Measurements from ENCODE around the gene HIVEP1.
"Not testable (repeated sequence)": the region's sequence is repeated elsewhere in the genome, so short reads cannot be mapped to it uniquely, and the experiment has no call there.

Gene HIVEP1

DNA sequence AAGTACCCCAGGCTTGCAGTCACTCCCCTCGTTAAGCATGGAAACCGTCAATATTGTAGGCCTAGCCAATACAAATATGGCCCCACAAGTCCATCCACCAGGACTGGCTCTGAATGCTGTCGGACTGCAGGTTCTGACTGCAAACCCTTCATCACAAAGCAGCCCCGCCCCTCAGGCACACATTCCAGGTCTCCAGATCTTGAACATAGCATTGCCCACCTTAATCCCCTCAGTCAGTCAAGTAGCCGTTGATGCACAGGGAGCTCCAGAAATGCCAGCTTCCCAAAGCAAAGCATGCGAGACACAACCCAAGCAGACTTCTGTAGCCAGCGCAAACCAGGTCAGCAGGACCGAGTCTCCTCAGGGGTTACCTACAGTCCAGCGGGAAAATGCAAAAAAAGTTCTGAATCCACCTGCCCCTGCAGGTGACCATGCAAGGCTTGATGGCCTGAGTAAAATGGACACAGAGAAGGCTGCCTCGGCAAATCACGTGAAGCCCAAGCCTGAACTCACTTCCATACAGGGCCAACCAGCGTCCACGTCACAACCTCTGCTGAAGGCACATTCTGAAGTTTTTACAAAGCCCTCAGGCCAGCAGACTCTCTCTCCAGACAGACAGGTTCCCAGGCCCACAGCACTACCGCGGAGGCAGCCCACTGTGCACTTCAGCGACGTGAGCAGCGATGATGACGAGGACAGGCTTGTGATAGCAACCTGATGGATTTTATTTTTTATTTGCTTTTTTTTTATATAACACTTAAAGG is 151.8 kb downstream of the HIVEP1 start:
- no peak for DNase-seq

DNA sequence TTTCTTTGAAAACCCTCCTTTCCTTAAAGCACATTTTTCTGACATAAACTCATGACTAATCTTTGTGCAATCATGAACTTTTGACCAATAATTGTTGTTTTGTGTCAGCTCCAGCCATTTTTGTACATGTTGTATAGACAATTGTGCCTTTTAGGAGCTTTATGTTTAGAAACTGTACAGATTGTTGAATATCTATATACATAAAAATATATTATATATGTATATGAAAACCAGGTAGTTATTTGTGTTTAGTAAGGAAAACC is 152.3 kb downstream of the HIVEP1 start:
- no peak for DNase-seq

DNA sequence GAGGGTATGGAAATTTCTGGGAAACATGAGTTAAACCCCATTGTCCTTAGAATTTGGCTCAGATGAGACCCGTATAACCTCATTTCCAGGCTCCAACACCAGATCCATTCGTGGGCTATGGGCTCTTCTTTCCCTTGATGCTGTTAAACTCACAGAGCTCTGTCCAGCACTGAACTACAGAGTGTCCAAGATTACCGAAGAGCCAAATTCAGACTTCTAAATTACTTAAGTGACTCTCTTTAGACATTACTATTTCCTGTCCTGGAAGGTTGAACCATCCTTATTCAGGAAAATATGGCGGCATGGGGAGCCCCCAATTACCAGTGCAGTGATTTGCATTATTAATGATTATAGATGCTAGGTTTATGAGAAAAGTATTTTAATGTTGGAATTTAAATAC is 153.2 kb downstream of the HIVEP1 start:
- no peak for DNase-seq

DNA sequence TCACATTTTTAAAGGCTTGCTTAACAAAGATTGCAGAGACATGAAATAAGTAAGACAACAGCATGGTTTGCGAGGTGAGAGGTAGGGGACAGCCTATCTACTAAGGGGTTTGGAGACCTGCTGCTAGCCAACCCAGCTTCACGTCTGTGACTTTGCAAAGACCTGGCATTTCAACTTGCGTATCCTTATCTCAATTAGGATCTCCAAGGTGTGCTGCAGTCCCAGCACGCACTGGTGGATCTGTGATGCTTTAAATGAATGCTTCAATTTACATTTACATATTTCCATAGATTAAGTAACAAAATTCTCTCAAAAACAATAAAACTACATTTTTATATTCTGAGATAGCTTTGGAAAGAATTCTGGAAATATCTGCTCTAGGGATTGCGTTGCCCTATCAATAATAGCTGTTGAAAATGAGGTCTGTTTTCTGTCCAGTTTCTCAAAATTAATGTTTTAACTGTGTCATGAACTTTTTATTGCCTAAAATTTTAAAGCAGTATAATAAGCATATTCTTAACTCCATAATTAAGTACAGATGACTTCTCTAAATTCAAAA is 153.7 kb downstream of the HIVEP1 start:
- DNase-seq: no peak

DNA sequence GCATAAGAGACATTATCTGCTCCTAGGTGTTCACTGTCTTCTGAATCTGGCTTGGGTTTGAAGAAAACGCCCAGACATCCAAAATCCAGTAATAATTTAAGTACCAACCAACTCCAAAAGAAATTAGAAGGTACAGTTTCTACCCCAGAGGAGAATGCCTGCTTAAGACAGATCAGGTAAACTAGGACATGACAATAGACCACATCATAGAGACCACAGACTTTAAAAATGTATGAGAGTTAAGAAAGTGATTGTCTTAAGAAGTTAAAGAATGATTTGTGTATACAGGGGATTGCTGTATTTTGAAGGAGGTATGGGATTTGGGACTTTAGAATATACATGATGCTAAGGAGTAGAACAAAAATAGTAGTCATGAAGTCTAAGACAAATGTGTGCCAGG is 157.3 kb downstream of the HIVEP1 start:
- DNase-seq: no peak

DNA sequence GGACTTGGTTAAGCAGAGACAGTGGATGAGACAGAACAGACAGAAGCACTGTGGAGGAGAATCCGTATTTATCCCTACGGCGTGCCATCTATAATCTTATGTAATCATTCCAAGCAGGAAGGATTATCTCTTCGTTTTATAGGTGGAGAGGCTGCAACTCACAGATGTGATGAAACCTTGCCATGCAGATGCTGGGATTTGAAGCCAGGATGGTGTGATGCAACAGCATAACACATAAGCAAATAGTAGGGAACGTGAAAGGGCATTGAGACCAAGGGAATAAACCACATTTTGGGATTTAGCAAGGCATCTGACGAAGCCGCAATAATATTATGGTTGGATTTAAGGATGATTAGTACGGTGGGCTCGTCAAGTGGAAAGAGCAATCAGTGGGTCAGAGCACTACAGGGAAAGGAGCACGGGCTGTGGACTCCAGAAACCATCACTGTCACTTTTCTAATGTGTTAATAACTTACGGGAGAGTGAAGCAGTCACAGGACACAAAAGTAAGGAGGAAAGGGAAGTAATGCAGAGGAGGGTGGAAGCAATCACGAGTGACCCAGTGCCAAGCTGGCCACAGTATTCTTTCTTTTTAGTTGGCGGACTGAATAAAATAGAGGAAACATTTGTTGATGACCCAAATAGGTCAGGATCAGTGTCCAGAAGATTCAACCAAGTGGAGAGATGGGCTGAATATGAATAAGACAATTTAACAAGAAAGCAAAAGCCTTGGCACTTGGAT is 158.4 kb downstream of the HIVEP1 start:
- DNase-seq: no peak

DNA sequence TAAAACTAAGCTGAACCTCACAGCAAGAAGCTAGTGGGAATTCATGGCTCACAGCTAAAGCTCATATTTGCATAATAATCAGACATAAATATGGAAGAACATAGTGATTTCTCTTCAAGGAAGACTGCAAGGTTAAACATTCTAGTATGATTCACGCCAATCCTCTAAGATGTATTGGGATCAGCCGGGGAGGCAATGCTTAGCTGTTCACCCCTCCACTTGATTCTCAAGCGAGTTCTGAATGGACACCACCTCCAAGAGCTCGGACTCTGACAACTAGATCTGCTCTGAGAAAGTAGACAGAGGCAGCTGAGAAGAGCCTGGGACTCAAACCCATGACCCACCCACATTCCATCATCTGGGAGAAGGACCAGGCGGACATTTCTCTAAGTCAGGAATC is 159.6 kb downstream of the HIVEP1 start:
- no peak for DNase-seq

DNA sequence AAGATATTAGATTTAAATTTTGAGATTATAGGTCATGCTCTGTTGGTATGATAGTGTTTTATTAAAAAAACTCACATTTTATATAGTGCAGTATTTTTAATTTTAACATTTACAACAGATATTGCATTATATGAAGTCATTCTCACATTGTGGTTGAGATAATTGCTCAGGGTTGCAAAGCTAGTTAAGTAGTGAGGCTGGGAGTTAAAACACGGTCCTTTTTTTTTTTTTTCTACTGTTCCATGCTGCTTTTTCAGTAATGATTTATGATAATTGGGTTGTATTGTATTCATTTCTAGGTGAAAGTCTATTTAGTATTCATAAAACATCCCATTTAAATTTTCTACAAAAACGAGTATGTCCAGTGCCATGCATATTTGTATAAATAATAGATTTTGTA is 160.5 kb downstream of the HIVEP1 start:
- DNase-seq: no peak

DNA sequence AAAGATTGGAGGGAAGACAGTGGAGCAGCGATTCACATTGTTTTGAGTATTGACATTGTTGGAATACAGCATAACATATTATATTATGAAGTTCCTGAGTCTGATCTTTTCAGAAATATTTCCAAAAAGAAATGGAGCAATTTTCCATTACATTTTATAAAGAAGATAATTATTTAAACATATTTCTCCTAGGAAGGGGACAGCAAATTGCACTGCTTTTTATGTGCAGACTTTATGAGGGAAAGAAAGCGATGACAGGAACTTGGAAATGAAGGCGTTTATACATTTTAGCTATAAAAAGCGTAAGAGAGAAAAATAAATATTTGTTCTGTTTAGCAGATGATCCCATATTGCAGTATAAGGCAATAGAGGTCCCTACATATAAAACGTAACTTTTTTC is 161.1 kb downstream of the HIVEP1 start:
- DNase-seq: no peak

DNA sequence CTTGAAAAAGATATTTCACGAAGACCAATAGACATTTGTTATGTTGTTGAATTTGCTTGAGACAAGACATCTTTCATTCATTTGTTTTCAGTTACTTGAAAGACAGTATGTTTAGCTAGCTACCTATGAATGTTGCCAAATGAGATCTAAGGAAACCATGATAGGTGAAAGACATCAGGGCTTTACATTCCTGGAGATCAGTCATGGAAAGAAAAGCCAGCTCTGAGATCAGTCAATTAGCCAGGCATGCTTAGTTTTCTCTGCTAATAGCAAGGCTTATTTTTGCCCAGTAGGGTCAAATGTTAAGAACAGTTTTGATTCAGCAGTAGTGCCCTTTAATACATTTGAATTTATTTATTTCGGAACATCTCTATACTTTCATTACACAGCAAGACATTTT is 161.5 kb downstream of the HIVEP1 start:
- no peak for DNase-seq

DNA sequence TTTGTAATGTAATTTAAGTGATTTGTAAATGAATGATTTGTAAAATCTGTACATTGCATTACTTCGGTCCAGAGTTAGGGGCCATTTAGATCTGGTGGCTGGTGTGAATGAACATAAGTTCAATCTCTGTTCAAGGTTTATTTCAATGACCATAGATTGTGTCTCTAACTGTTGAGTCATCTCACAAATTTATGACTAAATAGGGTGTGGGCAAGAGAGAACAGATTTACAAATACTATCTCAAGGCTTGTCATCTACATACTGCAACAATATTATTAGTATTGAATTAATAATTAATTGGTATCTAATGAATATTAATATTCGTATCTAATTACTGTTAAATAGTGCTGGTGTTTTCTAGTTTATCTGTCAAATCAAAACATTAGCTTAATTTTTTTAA is 162.8 kb downstream of the HIVEP1 start:
- DNase-seq: no peak

DNA sequence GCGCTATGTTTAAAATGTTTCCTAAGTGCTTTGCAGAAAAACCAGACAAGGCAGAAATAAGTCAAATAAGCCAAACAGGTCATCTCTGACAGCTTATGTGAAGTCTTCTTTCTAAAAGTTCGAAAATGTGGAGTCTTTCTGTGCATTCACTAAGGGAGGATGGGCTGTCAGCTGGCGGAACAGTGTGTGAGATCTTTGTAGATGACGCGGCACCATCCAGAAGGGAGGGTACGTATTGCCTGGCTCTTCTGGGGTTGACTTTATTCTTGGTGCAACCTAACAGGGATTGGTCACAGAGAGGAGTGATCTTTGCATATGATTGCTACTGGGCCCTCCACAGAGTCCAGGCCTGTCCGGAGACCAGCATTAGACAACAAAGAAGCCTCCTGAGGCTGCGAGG is 163.5 kb downstream of the HIVEP1 start:
- no peak for DNase-seq

DNA sequence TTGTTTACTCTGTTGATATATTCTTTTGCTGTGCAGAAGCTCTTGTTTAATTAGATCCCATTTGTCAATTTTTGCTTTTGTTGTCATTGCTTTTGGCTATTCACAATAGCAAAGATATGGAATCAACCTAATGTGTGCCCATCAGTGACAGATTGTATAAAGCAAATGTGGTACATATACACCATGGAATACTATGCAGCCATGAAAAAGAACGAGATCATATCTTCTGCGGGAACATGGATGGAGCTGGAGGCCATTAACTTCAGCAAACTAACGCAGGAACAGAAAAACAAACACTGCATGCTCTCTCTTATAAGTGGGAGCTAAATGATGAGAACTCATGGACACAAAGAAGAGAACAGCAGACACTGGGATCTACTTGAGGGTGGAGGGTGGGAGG is 164.7 kb downstream of the HIVEP1 start:
- not testable (repeated sequence) for DNase-seq

DNA sequence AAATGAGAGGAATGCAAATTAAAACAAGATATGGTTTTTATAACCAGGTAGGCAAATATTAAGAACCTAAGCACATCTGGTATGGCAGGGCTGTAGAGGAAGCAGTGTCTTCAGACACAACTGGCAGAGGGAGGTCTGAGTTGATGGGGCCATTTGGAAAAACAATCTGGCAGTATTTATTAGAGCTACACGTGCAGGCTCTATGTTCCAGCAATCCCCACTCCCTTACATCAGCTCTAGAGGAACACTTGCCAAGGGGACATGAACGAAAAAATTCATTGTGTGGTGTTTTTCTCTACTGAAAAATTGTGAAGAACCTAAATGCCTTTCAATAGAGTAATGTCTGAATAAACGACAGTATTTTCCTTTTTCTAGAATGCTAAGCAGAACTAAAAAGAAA is 166.4 kb downstream of the HIVEP1 start:
- no peak for DNase-seq

DNA sequence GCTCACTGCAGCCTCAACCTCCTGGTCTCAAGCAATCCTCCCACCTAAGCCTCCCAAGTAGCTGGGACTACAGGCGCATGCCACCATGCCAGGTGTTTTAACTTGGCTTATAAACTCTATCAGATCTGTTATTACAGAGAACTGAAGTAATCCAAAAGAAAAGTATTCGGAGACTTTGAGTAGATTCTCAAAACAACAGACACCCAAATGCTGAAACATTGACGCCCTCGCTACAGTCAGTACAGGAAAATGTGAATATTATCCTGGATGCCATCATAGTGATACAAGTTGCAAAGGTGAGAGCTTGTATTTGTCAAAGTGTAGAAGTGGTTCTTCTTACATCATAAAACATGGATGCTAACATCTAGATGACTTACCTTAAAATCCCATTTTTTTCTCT is 169.4 kb downstream of the HIVEP1 start:
- DNase-seq: no peak

DNA sequence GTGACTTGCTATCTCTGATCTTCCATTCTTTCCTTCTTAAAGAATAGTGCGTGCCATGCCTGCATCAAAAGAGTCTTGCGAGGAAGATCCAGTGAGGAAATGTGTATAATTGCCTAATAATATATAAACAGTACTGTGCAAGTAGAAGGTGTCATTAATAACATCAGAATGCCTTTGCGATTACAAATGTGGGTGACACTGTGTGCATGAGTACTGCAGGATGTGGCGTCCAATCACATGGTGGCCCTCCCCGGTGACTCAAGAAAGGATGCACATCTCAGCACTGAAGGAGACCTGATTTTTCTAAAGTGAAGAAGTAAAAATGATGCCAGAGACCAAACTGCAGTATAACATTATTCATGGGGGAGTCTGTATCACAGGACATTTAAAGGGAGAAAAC is 170.6 kb downstream of the HIVEP1 start:
- DNase-seq: no peak

DNA sequence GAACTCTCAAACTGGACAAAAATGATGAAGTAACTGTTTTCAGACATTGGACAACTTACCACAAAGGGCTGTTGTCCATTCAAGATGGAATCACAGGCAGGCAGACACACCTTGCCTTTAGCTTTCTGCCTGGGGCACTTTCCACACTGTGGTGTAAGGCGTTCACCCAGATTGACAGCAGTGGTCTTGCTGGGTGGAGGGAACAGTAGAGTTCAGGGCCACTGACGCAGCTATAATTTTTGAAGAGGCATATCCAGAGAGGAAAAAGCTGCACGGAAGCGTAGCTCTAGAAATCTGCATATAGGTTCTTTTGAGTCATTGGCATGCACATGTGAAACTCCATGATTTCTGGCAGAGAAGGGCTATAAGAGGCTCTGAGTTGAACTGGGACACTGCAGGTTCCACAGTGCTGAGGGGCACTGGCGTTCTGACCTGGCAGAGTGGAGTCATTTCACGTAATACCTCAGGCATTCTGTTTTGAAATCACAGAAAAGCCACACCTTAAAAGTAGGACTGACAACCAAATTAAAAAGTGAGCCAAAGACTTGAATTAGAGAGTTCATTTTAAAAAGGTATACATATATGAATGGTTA is 173.1 kb downstream of the HIVEP1 start:
- DNase-seq: no peak

DNA sequence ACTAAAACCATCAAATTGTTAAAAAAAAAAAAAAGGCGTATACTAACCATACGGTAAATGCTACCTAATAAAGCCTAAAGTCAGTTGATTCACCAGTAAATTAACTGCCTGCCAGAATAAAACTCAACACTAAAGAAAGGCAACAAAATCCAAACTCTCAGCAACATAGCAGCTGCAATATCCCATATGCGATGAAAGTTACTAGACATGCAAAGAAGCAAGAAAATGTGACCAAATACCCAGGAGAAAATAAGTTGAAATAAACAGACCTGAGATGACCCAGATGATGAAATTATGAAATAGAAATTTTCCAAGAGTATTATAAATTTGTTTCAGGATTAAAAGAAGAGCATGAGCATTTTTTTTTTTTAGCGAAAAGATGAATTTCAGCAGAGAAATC is 174.4 kb downstream of the HIVEP1 start:
- no peak for DNase-seq

DNA sequence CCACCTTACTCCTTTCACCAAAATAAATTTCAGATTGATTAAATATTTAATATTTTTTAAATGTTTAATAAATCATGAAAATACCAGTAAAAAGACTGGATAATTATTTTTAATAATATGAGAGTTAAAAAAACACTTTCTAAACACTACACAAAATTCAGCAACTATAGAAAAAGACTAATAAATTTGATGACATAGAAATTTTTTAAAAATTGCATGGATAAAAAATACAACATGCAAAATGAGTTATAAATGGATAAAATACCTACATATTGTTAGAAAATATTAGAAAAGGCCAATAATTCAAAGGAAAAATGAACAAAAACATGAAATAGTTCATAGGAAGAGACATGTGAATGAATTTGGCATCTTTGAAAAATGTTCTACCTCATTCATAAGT is 177.0 kb downstream of the HIVEP1 start:
- no peak for DNase-seq

DNA sequence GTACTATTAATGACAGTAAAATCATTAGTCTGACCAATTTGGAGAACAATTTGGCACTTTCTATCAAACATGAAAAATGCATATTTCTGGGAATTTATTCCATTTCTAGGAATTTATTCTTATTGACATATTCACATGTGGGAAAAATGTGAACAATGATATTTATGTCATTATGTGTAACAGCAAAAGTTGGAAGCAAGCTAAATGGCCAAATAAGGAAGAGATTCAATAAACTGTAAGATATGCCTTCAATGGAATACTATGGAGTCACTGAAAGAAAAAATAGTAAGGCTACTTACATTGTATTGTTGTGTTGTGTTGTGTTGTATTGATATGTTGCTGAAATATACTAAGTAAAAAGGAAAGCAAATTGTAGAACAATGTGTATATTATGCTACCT is 177.5 kb downstream of the HIVEP1 start:
- no peak for DNase-seq

DNA sequence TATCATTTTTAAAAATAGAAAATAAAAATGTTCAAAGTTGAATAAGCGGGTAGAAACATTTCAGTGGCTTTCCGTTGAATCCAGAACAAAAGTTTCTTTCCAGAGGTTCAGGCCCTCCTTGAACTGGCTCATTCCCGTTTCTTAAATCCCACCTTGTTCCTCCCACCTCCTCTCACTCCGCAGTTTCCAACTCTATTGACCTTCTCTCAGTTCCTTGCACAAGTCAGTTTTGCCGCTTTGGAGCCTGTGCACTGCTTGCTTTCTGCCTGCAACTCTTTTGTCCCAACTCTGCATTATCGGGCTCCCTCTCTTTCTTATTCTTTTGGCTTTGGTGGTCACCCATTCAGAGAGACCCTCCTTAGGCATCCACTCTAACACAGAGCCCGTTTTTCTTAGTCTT is 178.1 kb downstream of the HIVEP1 start:
- no peak for DNase-seq

DNA sequence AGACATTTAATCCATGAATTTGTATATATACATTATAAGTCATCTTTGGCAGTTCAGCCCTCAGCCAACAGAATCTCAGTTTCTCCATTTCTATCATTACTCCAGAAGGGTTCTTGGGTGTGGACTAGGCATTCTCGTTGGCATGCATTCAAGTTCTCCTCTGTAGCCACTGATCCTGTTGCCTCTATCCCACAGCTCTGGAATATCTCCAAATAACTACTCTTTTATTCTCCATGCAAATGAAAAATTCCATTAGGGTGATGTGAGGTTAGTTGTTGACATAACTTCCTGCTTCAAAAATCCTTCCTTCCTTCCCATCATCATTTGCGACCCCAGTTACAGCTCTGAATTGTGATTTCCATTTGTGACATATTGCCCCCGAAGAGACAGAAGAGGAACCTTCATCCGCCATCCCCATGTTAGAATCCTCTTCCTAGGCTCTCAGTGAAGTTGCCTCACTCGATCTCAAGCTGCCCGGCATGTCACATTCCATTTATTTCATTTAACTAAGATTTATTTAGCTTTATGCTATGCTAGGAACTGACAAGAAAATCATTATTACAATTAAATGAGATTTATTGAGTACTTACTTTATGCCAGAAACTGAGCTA is 184.3 kb downstream of the HIVEP1 start:
- DNase-seq: no peak

DNA sequence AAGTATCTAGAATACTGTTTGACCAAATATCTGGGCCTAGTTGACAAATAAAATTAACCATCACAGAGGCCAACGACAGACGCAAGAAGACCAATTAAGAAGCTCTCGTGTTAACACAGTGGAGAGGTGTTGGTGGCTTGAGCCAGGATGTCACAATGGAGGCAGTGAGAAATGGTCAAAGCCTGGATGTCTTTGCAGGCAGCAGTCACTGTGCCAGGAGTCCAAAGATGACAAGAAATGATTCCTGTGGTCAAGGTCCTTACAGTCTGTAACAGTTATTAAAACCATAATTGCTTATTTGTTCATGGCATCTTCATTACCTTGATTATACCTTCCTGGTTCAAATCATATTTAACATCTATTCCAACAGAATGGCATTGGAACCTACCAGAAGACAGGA is 186.7 kb downstream of the HIVEP1 start:
- DNase-seq: no peak

DNA sequence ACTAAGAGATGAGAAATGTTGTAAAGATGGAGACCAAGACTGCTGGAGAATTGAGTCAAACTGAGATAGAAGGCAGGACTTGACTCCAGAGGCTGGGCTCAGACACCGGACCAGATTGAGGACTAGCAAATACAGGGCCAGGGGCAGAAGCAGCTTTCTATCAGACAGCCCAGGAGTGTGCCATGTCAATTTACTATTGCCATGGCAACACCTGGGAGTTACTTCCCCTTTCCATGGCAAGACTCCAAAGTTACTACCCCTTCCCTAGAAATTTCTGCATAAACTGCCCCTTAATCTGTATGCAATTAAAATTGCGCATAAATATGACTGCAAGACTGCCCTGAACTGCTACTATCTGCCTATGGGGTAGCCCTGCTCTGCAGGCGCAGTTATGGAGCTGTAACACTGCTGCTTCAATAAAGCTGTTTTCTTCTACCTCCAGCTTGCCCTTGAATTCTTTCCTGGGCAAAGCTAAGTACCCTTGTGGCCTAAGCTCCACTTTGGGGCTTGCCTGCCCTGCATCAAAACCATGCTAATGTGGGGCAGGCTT is 188.0 kb downstream of the HIVEP1 start:
- DNase-seq: no peak
